IMR-90 (cell line): ENCODE data around the gene ZDHHC3. TPM values are rescaled to one million over a fixed set of nuclear protein-coding genes. Genes with fewer than 3 reads are reported as not detected.
"Not testable (repeated sequence)": the region's sequence is repeated elsewhere in the genome, so short reads cannot be mapped to it uniquely, and the experiment has no call there.

Experiments
- ATAC-seq: fragments of 200-7000 bp; cut with Tn5 transposase; 2 replicates; pipeline ENCODE4 v1.9.1; 2020; ENCODE audit warnings: low read depth, mild to moderate bottlenecking, moderate library complexity
- BruUV-seq: library from RNA; stranded (reverse); fragments of 400-500 nt; replicated peaks from 2 replicates; lab custom pipeline; 2021; lab: Mats Ljungman, UMichigan
- CTCF ChIA-PET: fragments of 300-600 bp; formaldehyde crosslinking; extraction: SDS; loops from one replicate; lab custom pipeline; 2021; ENCODE audit warnings: antibody characterized with exemption; lab: Yijun Ruan, JAX
- POLR2A ChIA-PET: fragments of 300-600 bp; sonication (Branson Sonifier 250); formaldehyde crosslinking; loops from one replicate; lab custom pipeline; 2022; ENCODE audit warnings: antibody characterized with exemption; ENCODE audit not compliant: unreplicated experiment; lab: Charles Lee
- DNase-seq: peaks from one replicate; pipeline ENCODE4 v3.0.0; 2013
- H2AFZ ChIP-seq: replicated peaks from 2 replicates; pipeline ENCODE3; 2013; ENCODE audit warnings: low read length, mild to moderate bottlenecking; ENCODE audit not compliant: poor library complexity
- H2AK5ac ChIP-seq: 2 replicates; pipeline ENCODE4 v1.6.1; 2013; ENCODE audit warnings: low read depth, low read length, inconsistent platforms
- H2AK9ac ChIP-seq: replicated peaks from 2 replicates; pipeline ENCODE3; 2013; ENCODE audit warnings: mild to moderate bottlenecking, low read depth, low read length, moderate library complexity; ENCODE audit not compliant: poor library complexity
- H2BK120ac ChIP-seq: 2 replicates; pipeline ENCODE4 v1.6.1; 2013; ENCODE audit warnings: low read depth, low read length, inconsistent platforms
- H2BK15ac ChIP-seq: 3 replicates; pipeline ENCODE4 v1.6.1; 2013; ENCODE audit warnings: low read depth, low read length, inconsistent platforms
- H2BK20ac ChIP-seq: 2 replicates; pipeline ENCODE4 v1.6.1; 2013; ENCODE audit warnings: low read depth, mild to moderate bottlenecking, inconsistent platforms, low read length, moderate library complexity
- H2BK5ac ChIP-seq: 2 replicates; pipeline ENCODE4 v1.6.1; 2013; ENCODE audit warnings: mild to moderate bottlenecking, low read depth, low read length, inconsistent platforms; ENCODE audit not compliant: poor library complexity, severe bottlenecking
- H3K14ac ChIP-seq: replicated peaks from 2 replicates; pipeline ENCODE4 v1.6.1; 2013; ENCODE audit warnings: low read depth, low read length, inconsistent platforms
- H3K18ac ChIP-seq: 2 replicates; pipeline ENCODE4 v1.6.1; 2013; ENCODE audit warnings: low read depth, low read length, control low read depth
- H3K23ac ChIP-seq: 2 replicates; pipeline ENCODE4 v1.6.1; 2013; ENCODE audit warnings: low read depth, low read length, inconsistent platforms
- H3K27ac ChIP-seq: 2 replicates; pipeline ENCODE4 v1.5.1; 2013; ENCODE audit warnings: mild to moderate bottlenecking, control low read depth, low read length; ENCODE audit not compliant: insufficient read depth
- H3K27me3 ChIP-seq: 2 replicates; pipeline ENCODE4 v1.6.1; 2013; ENCODE audit warnings: low read length; ENCODE audit not compliant: control insufficient read depth, insufficient read depth
- H3K36me3 ChIP-seq: 2 replicates; pipeline ENCODE4 v1.6.1; 2013; ENCODE audit warnings: low read length, mixed read lengths; ENCODE audit not compliant: control insufficient read depth, insufficient read depth
- H3K4ac ChIP-seq: 2 replicates; pipeline ENCODE4 v1.6.1; 2013; ENCODE audit warnings: low read depth, low read length, inconsistent platforms
- H3K4me1 ChIP-seq: 2 replicates; pipeline ENCODE4 v1.6.1; 2013; ENCODE audit warnings: low read length, mixed read lengths; ENCODE audit not compliant: control insufficient read depth, insufficient read depth
- H3K4me2 ChIP-seq: 2 replicates; pipeline ENCODE4 v1.6.1; 2013; ENCODE audit warnings: low read depth, mild to moderate bottlenecking, control low read depth, low read length, moderate library complexity
- H3K4me3 ChIP-seq: 2 replicates; pipeline ENCODE4 v1.5.1; 2013; ENCODE audit warnings: low read depth, mild to moderate bottlenecking, control low read depth, low read length, moderate library complexity; ENCODE audit not compliant: insufficient read depth
- H3K56ac ChIP-seq: 2 replicates; pipeline ENCODE4 v1.6.1; 2013; ENCODE audit warnings: low read length, inconsistent platforms; ENCODE audit not compliant: insufficient read depth; ENCODE audit errors: extremely low read depth
- H3K79me1 ChIP-seq, 2 experiments: 2 replicates each; pipeline ENCODE4 v1.6.1; 2013; ENCODE audit warnings: low read length in 2 of 2, inconsistent platforms in 1 of 2, low read depth in 1 of 2
- H3K9ac ChIP-seq: 2 replicates; pipeline ENCODE4 v1.6.1; 2013; ENCODE audit warnings: low read depth, low read length, control low read depth
- H3K9me1 ChIP-seq: 2 replicates; pipeline ENCODE4 v1.6.1; 2013; ENCODE audit warnings: low read length, inconsistent platforms; ENCODE audit not compliant: insufficient read depth
- H3K9me3 ChIP-seq: 2 replicates; pipeline ENCODE4 v1.6.1; 2013; ENCODE audit warnings: low read length; ENCODE audit not compliant: control insufficient read depth, insufficient read depth
- H4K20me1 ChIP-seq: 2 replicates; pipeline ENCODE4 v1.6.1; 2013; ENCODE audit warnings: low read length, inconsistent platforms; ENCODE audit not compliant: insufficient read depth
- H4K5ac ChIP-seq: 2 replicates; pipeline ENCODE4 v1.6.1; 2013; ENCODE audit warnings: mild to moderate bottlenecking, low read depth, low read length, control low read depth
- H4K8ac ChIP-seq, 2 experiments: 2 replicates each; pipeline ENCODE4 v1.6.1; 2013; ENCODE audit warnings: low read depth in 2 of 2, low read length in 2 of 2, control low read depth in 1 of 2, inconsistent platforms in 1 of 2
- H4K91ac ChIP-seq: 2 replicates; pipeline ENCODE4 v1.6.1; 2013; ENCODE audit warnings: low read depth, low read length, inconsistent platforms; ENCODE audit not compliant: insufficient read depth
- WGBS, 2 experiments: methylation state at CpG; one replicate each; pipeline versions ENCODE4 v1.1.5 to v1.1.7; 2013; ENCODE audit warnings: missing lambda C conversion rate in 2 of 2; ENCODE audit not compliant: insufficient read length in 1 of 2; ENCODE audit errors: extremely low coverage in 2 of 2; 5-methylcytosine and 5-hydroxymethylcytosine counted together
- dilution Hi-C: fragments of 300-500 bp; cut with HindIII; formaldehyde crosslinking; loops from one replicate; pipeline ENCODE4 v1.14.3; 2018; ENCODE audit warnings: low sequenced_read_pairs; ENCODE audit not compliant: unreplicated experiment
- in situ Hi-C: fragments of 300-500 bp; cut with MboI; formaldehyde crosslinking; loops from 3 replicates; pipeline ENCODE4 v1.14.3; 2019; ENCODE audit warnings: low sequenced_read_pairs, inconsistent platforms, mixed read lengths
- intact Hi-C: fragments of 100-400 bp; cut with micrococcal nuclease; formaldehyde crosslinking; loops from 2 replicates; pipeline ENCODE4 v1.10.0; 2022
- polyA plus RNA-seq, 3 experiments: library from polyadenylated mRNA; depleted of rRNA; stranded (reverse); fragments of >200 nt; gene quantifications; 2 replicates each; pipeline ENCODE4 v1.2.3, GENCODE V29; 2012; ENCODE audit warnings: low replicate concordance in 1 of 3
- total RNA-seq: library from RNA; depleted of rRNA; stranded (reverse); fragments of >200 nt; gene quantifications from 2 replicates; pipeline ENCODE4 v1.2.3, GENCODE V29; 2012

Gene ZDHHC3
- total and polyA plus RNA-seq, 2 of the 4 experiments (the other 2 are of a cell fraction) = 57.7 to 59.6 TPM

GRCh38 chr3:44986330-44986729 is 10.4 kb upstream of the ZDHHC3 start:
- H3K4me3 ChIP-seq, H2AK5ac ChIP-seq, H3K4me1 ChIP-seq, H3K9ac ChIP-seq, H4K5ac ChIP-seq, H3K56ac ChIP-seq, in situ Hi-C loops, H2BK15ac ChIP-seq, BruUV-seq, H3K4ac ChIP-seq, POLR2A ChIA-PET, H2BK120ac ChIP-seq, H3K36me3 ChIP-seq, H3K27me3 ChIP-seq, H4K8ac ChIP-seq, H2BK5ac ChIP-seq, H3K4me2 ChIP-seq, H3K27ac ChIP-seq, DNase-seq, H4K91ac ChIP-seq, dilution Hi-C loops, intact Hi-C loops, H3K18ac ChIP-seq, H3K9me3 ChIP-seq, H3K14ac ChIP-seq, H2AK9ac ChIP-seq, H2BK20ac ChIP-seq, CTCF ChIA-PET, ATAC-seq, H2AFZ ChIP-seq, H3K23ac ChIP-seq: not testable (repeated sequence)
- WGBS, 2 experiments = 62% methylated on average over 5 of the region's 14 CpGs; no CpG with 5 or more reads in 1 of the 2 experiments
- Histone ChIP-seq H4K20me1 (peaks cover 49% of the 10 kb centered on the region), H3K79me1 (peaks cover 47 to 69% of the 10 kb centered on the region in 2 experiments), H3K9me1 (peaks cover 13% of the 10 kb centered on the region)
